OCI-M1 (cell line): Measurements from ENCODE around the gene ATP6V0B.
A peak's percentile ranks its signal among the peaks of the same experiment; 100 is the strongest.

Source experiments
- DNase-seq: peaks from one replicate; lab custom pipeline; 2025; lab: John Stamatoyannopoulos, UW

The ATP6V0B gene

GRCh38 chr1:43974443-43975248, at the start of gene ATP6V0B:
Gene ATP6V0B (plus strand): TSS chr1:43974960. CDS start chr1:43975041, 81 bp downstream.
- peak; percentile 97 for DNase-seq

DNA sequence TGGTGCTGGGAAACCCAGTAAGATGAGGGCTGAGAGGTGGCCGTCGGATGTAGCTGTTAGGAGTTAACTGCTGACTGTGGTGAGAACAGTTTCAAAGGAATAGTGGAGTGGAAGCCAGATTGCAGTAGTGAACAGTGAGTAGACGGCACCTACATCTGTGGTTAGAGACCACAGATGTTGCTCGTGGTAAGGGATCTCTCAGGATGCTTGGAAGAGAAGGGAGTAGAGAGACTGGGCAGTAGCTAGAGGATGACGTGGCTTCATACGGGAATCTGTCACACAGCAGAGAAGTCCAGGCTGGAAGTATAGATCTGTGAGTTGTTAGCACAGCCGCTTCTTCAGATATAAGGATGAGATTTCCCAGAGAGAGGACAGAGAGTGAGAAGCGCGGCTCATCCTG, 48.9 kb upstream of the ATP6V0B start:
- DNase-seq: no peak

GRCh38 chr1:43930168-43930948, 44.4 kb upstream of the ATP6V0B start:
- peak; percentile 35 for DNase-seq

DNA sequence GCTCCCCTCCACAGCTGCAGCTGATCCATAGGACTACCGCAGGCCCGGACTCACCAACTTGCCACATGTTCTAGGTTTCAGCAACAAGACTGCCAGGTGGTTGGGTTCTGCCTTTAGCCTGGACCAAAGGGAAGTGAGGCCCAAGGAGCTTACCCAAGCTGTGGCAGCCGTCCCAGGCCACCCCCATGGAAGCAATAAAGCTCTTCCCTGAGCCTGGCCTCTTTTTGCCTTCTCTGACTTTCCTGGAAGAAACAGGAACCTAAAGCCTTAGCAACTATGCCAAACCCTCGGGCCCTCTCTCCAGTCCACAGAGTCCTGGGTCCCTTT, 43.8 kb upstream of the ATP6V0B start:
- DNase-seq: no peak

DNA sequence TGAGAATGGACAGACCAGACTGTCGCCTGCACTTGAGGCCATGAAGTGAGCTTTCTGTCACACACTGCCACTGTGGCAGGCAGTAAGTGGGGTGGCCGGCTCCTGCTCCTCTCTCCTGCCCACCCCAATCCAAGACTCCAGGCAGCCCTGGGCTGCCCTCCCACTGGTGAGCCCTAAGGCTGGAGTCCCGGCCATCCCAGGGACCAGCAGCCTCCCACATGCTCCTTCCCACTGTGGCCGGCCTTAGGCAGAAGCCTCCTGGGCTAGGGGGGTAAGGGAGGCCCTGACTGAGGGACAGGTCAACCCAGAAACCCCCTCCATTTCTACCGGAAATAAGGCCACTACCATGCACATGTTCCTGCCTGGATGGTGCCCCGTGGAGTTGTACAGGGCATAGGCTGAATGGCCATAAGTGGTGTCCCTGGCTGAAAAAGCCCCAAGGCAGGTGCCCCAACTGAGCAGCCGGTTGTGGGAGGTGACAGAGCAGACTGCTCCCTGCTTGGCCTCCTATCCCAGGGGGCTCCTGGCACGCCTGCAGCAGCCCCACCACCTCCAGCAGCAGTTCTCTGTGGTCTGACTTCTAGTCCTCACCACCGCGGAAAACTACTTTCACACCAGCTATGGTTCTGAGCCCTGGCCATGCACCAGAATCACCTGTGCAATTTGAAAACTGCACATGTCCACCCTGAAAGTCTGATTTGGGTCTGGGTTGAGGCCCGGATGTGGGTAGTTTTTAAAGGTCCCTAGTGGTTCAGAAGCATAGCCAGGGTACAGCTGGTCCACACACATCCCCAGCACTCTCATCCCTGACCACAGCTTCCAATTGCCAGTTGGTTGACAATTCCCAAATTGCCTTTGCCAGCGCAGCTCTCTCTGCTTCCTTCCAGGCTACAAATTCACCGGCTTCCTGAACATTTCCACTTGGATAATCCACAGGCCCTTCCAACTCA, 42.8 kb upstream of the ATP6V0B start:
- DNase-seq: no peak

- DNase-seq: no peak
These were observed 41.9 kb upstream of the ATP6V0B start for GRCh38 chr1:43932786-43933385.

DNA sequence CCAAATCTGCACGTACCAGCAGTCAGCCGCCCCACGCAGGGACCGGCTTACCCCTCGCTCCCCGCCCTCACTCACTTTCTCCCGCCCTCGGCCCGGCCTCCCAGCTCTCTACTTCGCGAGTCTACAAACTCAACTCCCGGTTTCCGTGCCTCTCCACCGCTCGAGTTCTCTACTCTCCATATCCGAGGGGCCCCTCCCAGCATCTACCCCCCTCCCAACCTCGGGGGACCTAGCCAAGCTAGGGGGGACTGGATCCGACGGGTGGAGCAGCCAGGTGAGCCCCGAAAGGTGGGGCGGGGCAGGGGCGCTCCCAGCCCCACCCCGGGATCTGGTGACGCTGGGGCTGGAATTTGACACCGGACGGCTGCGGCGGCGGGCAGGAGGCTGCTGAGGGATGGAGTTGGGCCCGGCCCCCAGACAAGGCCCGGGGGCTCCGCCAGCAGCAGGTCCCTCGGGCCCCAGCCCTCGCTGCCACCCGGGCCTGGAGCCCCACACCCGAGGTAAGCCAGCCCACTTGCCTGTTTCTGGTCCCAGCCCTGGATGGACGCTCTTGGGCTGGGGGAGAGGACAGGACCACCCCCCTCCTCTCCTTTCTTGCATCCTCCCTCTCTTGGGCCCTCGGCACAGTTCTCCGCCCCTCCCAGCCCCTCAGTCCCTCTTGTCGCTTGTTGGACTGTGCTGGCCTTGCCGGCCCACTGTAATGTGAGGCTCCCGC, 41.2 kb upstream of the ATP6V0B start, which contains the start of gene ARTN:
ARTN (plus strand) TSS at position 416 of the 715 bp plus-strand sequence. CDS start 1,856 bp downstream, outside the sequence.
- no peak for DNase-seq

DNA sequence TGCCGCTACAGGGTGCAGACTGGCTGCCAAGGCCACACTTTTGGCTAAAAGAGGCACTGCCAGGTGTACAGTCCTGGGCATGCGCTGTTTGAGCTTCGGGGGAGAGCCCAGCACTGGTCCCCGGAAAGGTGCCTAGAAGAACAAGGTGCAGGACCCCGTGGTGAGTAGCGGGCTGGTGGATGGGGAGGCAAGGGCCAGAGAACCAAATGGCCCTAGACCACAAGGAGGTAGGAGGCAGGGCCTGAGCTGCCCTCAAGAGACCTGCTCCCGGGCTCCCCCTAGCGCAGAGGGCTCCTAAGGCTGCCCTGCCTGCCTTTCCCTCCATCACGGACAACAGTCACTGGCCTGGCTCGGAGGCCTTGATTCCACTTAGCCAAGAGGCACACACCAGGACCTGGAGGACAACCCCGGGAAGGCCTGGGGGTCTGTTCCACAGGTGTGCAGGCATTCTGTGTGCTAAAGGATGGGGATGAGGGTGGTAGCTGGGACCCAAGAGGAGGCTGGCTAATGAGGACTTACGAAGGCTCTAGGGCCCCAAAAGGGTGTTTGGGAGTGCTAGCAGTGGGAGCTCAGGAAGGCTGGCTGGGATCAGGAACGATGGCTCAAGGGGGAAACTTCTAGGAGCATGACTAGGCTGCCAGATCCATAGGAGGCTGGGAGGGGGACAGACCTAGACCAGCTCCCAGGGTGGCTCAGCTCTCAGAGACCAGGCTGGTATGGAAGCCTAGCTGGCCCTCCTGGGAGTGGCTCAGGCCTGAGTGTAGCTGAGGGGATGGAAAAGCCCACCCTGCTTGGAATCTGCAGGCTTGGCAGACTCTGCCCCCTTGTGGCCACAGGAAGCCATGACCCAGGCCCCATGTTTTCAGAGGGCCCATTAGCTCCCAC, 40.4 kb upstream of the ATP6V0B start:
- DNase-seq: peak; percentile 89

- DNase-seq: no peak
These were observed 39.8 kb upstream of the ATP6V0B start for GRCh38 chr1:43934986-43935324.

GRCh38 chr1:43935711-43936427, 38.9 kb upstream of the ATP6V0B start:
- DNase-seq: no peak

DNA sequence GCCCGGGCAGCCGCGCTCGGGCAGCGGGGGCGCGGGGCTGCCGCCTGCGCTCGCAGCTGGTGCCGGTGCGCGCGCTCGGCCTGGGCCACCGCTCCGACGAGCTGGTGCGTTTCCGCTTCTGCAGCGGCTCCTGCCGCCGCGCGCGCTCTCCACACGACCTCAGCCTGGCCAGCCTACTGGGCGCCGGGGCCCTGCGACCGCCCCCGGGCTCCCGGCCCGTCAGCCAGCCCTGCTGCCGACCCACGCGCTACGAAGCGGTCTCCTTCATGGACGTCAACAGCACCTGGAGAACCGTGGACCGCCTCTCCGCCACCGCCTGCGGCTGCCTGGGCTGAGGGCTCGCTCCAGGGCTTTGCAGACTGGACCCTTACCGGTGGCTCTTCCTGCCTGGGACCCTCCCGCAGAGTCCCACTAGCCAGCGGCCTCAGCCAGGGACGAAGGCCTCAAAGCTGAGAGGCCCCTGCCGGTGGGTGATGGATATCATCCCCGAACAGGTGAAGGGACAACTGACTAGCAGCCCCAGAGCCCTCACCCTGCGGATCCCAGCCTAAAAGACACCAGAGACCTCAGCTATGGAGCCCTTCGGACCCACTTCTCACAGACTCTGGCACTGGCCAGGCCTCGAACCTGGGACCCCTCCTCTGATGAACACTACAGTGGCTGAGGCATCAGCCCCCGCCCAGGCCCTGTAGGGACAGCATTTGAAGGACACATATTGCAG, 38.2 kb upstream of the ATP6V0B start:
- no peak for DNase-seq

GRCh38 chr1:43937179-43937865, 37.4 kb upstream of the ATP6V0B start:
- no peak for DNase-seq

GRCh38 chr1:43938383-43938782, 36.4 kb upstream of the ATP6V0B start:
- no peak for DNase-seq

GRCh38 chr1:43938892-43939587, 35.7 kb upstream of the ATP6V0B start:
- no peak for DNase-seq

DNA sequence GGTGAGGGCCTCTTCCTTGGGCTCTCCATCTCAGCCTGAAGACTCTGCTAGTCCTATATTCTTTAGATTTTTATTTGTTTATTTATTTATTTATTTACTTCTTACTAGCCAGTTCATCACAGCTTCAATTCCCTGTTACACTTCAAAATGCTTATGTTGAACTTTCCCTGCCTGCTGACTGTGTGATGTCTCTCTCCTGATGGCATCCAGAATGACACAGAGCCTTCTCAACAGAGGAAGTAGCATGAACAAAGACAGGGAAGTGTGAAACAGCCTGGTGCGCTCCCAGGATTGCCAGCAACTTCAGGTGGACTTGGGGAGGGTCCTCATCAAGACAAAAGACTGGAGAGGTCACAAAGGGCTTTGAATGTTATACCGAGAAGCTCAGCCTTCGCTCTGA, 32.3 kb upstream of the ATP6V0B start:
- no peak for DNase-seq

DNA sequence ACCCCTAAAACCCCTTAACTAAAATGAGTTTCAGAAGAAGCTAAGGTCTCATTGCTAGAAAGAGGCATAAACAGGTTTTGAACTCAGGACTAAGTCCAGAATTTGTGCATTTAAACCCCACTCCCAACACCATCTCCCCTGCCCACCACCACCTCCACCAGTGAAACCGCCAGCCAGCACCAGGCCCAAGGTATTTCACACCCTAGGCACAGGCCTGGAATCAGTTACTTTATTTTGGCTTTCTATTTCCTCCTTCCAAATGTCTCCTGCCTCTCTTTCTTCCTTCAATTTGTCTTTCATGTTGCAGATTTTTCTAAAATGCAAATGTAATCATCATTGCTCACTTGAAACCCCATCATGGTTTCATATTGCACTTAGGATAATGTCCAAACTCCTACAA, 29.9 kb upstream of the ATP6V0B start:
- DNase-seq: no peak

DNA sequence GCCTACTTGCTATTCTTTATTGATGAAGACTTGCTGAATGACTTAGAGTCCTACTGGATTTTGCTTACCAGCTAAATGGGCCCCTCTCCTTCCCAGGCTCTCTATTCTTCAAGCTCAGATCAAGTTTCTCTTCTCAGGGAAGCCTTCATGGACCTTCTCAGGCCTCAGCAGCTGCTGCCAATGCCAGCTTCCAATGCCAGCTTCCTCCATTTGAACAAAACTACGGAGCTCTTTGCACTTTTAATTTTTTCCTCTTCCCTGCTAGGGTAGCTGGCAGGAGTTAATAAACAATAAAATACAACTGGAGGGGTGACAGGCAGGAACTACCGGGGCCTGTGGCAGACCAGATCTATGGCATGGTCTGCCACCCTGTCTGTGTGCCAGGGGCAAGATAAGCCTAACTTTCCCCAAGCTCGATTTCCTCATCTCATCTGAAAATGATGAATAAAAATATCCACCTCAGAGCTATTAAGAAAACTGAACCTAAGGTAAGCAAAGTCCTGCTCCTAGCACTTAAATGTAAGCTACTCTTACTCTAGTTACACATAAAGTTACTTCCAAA, 29.0 kb upstream of the ATP6V0B start:
- DNase-seq: no peak
